Prostate gland (tissue), 2 donors: ENCODE results near the gene PCDHGA5.

Source experiments
- CTCF ChIP-seq, 4 experiments: fragments of 200-600 bp in 2 of 4; fragments of 450-650 bp in 2 of 4; sonication (generic) in 2 of 4; IDR thresholded peaks; 1 replicate in 3 of 4; 2 replicates in 1 of 4; pipeline ENCODE4 v1.5.1; 2016 to 2019; ENCODE audit warnings: antibody characterized with exemption in 4 of 4, mild to moderate bottlenecking in 2 of 4, moderate library complexity in 2 of 4
- POLR2A ChIP-seq: fragments of 450-650 bp; IDR thresholded peaks from one replicate; pipeline ENCODE4 v1.6.1; 2016; ENCODE audit warnings: antibody characterized with exemption, mild to moderate bottlenecking
- POLR2AphosphoS5 ChIP-seq: sonication (generic); formaldehyde crosslinking; IDR thresholded peaks from one replicate; pipeline ENCODE4 v1.6.1; 2017; ENCODE audit warnings: antibody characterized with exemption

DNA sequence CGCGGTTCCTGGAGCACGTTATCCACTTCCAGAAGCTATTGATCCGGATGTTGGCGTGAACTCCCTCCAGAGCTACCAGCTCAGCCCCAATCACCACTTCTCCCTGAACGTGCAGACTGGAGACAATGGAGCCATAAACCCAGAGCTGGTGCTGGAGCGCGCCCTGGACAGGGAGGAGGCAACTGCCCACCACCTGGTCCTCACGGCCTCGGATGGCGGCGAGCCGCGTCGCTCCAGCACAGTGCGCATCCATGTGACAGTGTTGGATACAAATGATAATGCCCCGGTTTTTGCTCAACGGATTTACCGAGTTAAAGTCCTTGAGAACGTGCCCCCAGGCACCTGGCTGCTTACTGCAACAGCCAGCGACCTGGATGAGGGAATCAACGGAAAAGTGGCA is 39.4 kb downstream of the PCDHGA5 start:
- TF ChIP-seq CTCF (IDR thresholded peaks at IDR 0.05), result no peak
- no peak for TF ChIP-seq POLR2A
- TF ChIP-seq POLR2AphosphoS5, result no peak
